ENCODE results near the gene TRMT11. TPM values are rescaled to one million over a fixed set of nuclear protein-coding genes. Genes with fewer than 3 reads are reported as not detected.
A peak's percentile ranks its signal among the peaks of the same experiment; 100 is the strongest.
"Not testable (repeated sequence)": the region's sequence is repeated elsewhere in the genome, so short reads cannot be mapped to it uniquely, and the experiment has no call there.

TRMT11 gene
- total RNA-seq, 1 experiment from 2014 or later = 28.3 TPM

DNA sequence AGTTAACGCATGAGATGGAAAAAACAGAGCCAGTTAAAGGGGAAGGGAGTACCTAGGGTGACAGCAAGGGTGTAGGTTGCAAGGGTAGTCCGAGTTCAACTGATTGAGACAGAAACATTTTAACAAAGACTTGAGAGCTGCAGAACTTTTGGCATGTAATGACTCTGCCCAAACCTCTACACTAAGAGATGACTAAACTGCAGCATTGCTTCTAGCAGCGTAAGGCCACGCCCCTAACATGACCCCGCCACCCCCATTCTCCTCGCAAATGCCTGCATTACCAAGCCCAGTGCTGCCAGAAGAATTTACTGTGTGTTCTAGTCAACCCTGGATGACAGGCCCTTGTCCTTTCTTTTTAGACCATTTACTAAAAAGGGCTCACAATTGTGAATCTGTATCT, 36.0 kb upstream of the TRMT11 start:
- peak overlapping the region; percentile 49 for H3K27ac ChIP-seq
- DNase-seq (ENCODE audit: low read depth in 1 of 2, low spot score in 2 of 2) = peak; percentile 65 to 88
- H3K27me3 ChIP-seq (replicated peaks) = no peaks in the 10 kb centered on the region

DNA sequence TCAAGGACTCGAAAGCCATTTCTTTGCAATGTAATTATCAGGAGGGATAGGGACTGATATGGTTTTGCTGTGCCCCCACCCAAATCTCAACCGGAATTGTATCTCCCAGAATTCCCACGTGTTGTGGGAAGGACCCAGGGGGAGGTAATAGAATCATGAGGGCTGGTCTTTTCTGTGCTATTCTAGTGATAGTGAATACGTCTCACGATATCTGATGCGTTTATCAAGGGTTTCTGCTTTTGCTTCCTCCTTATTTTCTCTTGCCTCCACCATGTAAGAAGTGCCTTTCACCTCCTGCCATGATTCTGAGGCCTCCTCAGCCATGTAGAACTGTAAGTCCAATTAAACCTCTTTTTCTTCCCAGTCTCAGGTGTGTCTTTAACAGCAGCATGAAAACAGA, 35.6 kb upstream of the TRMT11 start:
- not testable (repeated sequence) for H3K36me3 ChIP-seq; H3K4me3 ChIP-seq; H3K9me3 ChIP-seq (replicated peaks); H3K27me3 ChIP-seq (replicated peaks); DNase-seq (ENCODE audit: low read depth in 1 of 2, low spot score in 2 of 2)
- H3K27ac ChIP-seq = peak overlapping the region; percentile 49
- peaks cover 38% of the 10 kb centered on the region for H3K4me1 ChIP-seq (replicated peaks)

More for the DNA sequence above, 36.0 kb upstream of the TRMT11 start:
- Histone ChIP-seq H3K4me1 (replicated peaks) (peaks cover 43% of the 10 kb centered on the region), H3K9me3 (replicated peaks) (no peaks in the 10 kb centered on the region), H3K4me3 (no peak overlapping the region), H3K36me3 (no peaks in the 10 kb centered on the region)

GRCh38 chr6:125951323-125951722, 35.0 kb upstream of the TRMT11 start:
- no peak overlapping the region for H3K27ac ChIP-seq
- no peak for DNase-seq (ENCODE audit: low read depth in 1 of 2, low spot score in 2 of 2)

GRCh38 chr6:125952764-125953501, 33.4 kb upstream of the TRMT11 start:
- H3K9me3 ChIP-seq (replicated peaks) = no peaks in the 10 kb centered on the region
- H3K36me3 ChIP-seq = 0 out of 2 replicates have a peak, but pooled peaks cover 3% of the 10 kb centered on the region
- H3K4me3 ChIP-seq = no peak overlapping the region
- DNase-seq (ENCODE audit: low read depth in 1 of 2, low spot score in 2 of 2) = peak in 1 of 2 experiments; percentile 68
- peaks cover 29% of the 10 kb centered on the region for H3K4me1 ChIP-seq (replicated peaks)
- no peak overlapping the region for H3K27ac ChIP-seq
- H3K27me3 ChIP-seq (replicated peaks) = no peaks in the 10 kb centered on the region

More at GRCh38 chr6:125951323-125951722, 35.0 kb upstream of the TRMT11 start:
- H3K4me1 ChIP-seq (replicated peaks) = peaks cover 35% of the 10 kb centered on the region
- H3K27me3 ChIP-seq (replicated peaks) = no peaks in the 10 kb centered on the region
- H3K36me3 ChIP-seq = no peaks in the 10 kb centered on the region
- H3K9me3 ChIP-seq (replicated peaks) = no peaks in the 10 kb centered on the region
- no peak overlapping the region for H3K4me3 ChIP-seq

- Histone ChIP-seq H3K4me1 (replicated peaks) (peaks cover 30% of the 10 kb centered on the region), H3K36me3 (0 out of 2 replicates have a peak, but pooled peaks cover 3% of the 10 kb centered on the region), H3K4me3 (no peak overlapping the region), H3K9me3 (replicated peaks) (no peaks in the 10 kb centered on the region), H3K27me3 (replicated peaks) (no peaks in the 10 kb centered on the region), H3K27ac (no peak overlapping the region)
- DNase-seq (ENCODE audit: low read depth in 1 of 2, low spot score in 2 of 2) = no peak
Measured at GRCh38 chr6:125953502-125953875, 32.9 kb upstream of the TRMT11 start.

DNA sequence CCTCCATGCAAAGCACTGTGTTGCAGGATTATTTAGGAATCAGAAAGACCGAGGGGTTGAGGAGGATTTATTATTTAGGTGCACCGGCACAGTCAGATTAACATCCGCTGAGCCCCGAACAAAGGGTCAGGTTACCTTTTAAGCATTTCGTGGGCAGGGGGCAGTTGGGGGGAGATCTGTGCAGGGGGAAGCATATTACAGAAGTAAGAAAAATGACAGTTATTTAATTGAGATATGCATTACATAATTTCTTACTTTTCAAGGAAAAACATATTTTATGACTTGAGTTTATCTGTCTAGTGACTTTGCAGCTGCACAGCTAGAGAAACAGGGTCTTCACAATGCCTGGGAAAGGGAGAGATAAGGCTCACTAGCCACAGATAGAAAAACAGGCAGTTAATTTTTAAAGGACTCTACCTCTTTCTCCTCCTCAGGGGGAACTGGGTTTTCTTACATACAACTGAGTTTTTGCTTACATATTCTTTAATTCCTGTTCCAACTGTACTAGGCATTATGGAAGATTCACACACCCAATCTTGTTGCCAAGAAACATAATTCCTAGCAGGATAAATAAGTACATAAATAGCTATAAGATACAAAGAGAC, 31.5 kb upstream of the TRMT11 start:
- Histone ChIP-seq H3K27ac (no peak overlapping the region), H3K27me3 (replicated peaks) (no peaks in the 10 kb centered on the region), H3K4me1 (replicated peaks) (peaks cover 26% of the 10 kb centered on the region), H3K4me3 (no peak overlapping the region), H3K9me3 (replicated peaks) (no peaks in the 10 kb centered on the region), H3K36me3 (0 out of 2 replicates have a peak, but pooled peaks cover 3% of the 10 kb centered on the region)
- no peak for DNase-seq (ENCODE audit: low read depth in 1 of 2, low spot score in 2 of 2)

DNA sequence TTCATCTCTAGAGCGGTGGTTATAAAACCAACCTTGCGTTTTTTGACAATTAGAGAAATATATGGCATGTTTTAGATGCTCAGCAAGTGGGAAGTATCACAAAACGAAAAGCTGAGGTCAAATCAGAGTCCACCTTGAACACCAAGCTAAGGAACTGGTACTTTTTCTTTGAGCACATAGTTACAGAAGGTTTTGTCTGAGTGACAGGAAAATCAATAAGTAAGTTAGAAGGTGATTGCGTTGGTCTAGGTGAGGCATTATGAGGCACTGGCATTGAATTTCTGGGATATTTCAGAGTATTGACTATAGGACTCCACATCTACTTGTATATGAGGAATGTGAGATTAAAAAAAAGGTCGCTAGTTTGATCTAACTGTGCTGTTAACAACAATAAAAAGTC, 30.4 kb upstream of the TRMT11 start:
- Histone ChIP-seq H3K36me3 (0 out of 2 replicates have a peak, but pooled peaks cover 3% of the 10 kb centered on the region), H3K4me3 (peak overlapping the region; percentile 66), H3K27me3 (replicated peaks) (no peaks in the 10 kb centered on the region), H3K9me3 (replicated peaks) (no peaks in the 10 kb centered on the region), H3K27ac (peak overlapping the region; percentile 19; the same call in 1 of the 2 replicates), H3K4me1 (replicated peaks) (peaks cover 15% of the 10 kb centered on the region)
- DNase-seq (ENCODE audit: low read depth in 1 of 2, low spot score in 2 of 2) = no peak

DNA sequence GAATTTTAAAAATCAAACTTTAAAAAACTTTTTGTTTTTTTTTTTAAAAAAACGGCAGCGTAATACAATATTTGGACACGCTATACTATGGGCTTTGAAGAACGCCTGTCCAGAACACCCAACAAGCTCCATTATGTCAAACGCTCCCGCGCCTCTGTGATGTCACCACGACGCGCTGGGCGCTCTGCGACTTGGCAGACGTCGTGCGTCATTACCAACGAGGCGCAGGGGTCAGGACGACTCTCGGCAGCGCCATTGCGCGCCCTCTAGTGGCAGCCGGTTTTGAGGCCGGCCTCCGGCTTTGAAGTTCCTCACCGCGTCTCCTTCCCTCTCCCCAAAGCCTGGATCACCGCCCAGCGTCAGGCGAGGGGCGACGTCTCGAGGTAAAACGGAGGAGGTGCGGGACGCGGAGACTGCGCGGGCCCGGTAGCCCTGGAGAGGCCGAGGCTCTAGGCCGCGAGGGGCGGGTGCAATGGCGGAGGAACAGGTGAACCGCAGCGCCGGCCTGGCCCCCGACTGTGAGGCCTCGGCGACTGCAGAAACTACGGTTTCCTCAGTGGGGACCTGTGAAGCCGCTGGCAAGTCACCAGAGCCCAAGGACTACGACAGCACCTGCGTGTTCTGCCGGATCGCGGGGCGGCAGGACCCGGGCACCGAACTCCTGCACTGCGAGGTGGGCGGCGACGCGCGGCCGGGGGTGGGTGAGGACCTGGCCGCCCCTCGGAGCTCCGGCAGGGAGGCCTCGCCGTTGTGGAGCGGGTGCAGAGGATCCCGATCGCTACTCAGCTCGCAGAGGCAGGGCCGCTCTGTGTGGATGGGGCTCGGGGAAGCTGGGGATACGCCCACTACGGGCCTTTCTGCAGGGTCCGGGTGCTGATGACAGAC, 29.6 kb upstream of the TRMT11 start, which contains the start of gene HINT3:
TSS of gene HINT3 (plus strand) at position 265 of the 885 bp plus-strand sequence. CDS start at position 473, 208 bp downstream.
- peaks cover 15% of the 10 kb centered on the region for H3K4me1 ChIP-seq (replicated peaks)
- peak within 1 kb of the TSS; percentile 66 for H3K4me3 ChIP-seq
- no peaks in the 10 kb centered on the region for H3K9me3 ChIP-seq (replicated peaks)
- H3K27me3 ChIP-seq (replicated peaks) = no peaks in the 10 kb centered on the region
- peak within 1 kb of the TSS; percentile 32; the same call in 1 of the 2 replicates for H3K27ac ChIP-seq
- 0 out of 2 replicates have a peak, but pooled peaks cover 3% of the 10 kb centered on the region for H3K36me3 ChIP-seq
- DNase-seq (ENCODE audit: low read depth in 1 of 2, low spot score in 2 of 2) = peak; percentile 92 to 97

DNA sequence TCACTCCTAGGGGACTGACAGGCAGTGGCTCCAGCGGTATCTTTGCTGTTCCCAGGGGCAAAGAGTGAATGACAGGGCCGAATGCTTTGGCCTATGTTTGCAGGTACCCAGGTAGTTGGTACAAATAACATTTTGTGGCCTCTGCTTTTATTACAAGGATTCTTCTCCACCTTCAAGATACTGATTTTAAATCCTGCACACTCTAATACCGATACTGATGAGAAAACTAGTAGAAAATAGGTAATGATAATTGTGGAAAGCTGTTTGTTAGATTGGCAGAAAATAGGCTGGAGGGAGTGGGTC, 29.0 kb upstream of the TRMT11 start:
- Histone ChIP-seq H3K27ac (no peak overlapping the region), H3K27me3 (replicated peaks) (no peaks in the 10 kb centered on the region), H3K4me1 (replicated peaks) (peaks cover 15% of the 10 kb centered on the region), H3K36me3 (0 out of 2 replicates have a peak, but pooled peaks cover 3% of the 10 kb centered on the region), H3K4me3 (peak overlapping the region; percentile 66), H3K9me3 (replicated peaks) (no peaks in the 10 kb centered on the region)
- no peak for DNase-seq (ENCODE audit: low read depth in 1 of 2, low spot score in 2 of 2)

DNA sequence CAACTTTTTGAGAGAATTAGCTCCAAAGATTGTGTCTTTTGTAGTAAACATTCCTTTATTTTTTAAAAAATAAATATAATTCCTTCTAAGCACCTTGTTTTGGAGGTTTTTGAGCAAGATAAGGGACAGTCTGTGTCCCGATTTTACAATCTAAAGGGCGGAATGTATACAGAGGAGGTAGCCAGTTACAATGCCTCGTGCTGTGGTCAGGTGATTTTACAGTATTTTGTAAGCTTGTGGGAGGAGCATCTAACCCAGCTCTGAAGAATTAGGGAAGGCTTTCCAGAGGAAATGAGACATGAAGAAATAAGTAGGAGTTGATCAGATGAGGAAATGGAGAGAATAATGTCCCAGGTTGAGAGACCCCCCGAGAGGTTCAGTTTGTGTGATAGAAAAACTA, 28.5 kb upstream of the TRMT11 start:
- Histone ChIP-seq H3K27ac (no peak overlapping the region), H3K36me3 (0 out of 2 replicates have a peak, but pooled peaks cover 3% of the 10 kb centered on the region)

DNA sequence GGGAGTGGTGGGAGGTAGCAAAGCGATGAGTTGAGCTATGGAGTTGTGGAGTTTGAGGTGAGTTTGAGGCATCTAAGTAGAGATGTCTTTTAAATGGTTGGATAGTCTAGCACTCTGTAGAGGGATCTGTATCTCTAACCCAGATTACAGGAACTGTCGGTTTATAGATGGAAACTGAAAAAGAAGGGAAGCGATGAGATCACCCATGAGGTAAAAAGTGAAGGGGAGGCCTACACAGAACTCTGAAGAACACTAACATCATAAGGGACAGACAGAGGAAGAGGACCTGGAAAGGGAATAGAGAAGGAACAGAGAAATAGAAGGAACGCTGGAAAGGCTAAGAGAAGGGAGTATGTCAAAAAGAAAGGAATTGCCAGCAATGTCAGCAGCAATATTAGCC, 27.3 kb upstream of the TRMT11 start:
- Histone ChIP-seq H3K4me3 (no peak overlapping the region), H3K4me1 (replicated peaks) (peaks cover 15% of the 10 kb centered on the region), H3K36me3 (0 out of 2 replicates have a peak, but pooled peaks cover 3% of the 10 kb centered on the region), H3K27ac (no peak overlapping the region), H3K9me3 (replicated peaks) (no peaks in the 10 kb centered on the region), H3K27me3 (replicated peaks) (no peaks in the 10 kb centered on the region)
- DNase-seq (ENCODE audit: low read depth in 1 of 2, low spot score in 2 of 2) = no peak

More for the DNA sequence above, 28.5 kb upstream of the TRMT11 start:
- peaks cover 15% of the 10 kb centered on the region for H3K4me1 ChIP-seq (replicated peaks)
- H3K9me3 ChIP-seq (replicated peaks) = no peaks in the 10 kb centered on the region
- H3K27me3 ChIP-seq (replicated peaks) = no peaks in the 10 kb centered on the region
- no peak overlapping the region for H3K4me3 ChIP-seq
- DNase-seq (ENCODE audit: low read depth in 1 of 2, low spot score in 2 of 2) = no peak

DNA sequence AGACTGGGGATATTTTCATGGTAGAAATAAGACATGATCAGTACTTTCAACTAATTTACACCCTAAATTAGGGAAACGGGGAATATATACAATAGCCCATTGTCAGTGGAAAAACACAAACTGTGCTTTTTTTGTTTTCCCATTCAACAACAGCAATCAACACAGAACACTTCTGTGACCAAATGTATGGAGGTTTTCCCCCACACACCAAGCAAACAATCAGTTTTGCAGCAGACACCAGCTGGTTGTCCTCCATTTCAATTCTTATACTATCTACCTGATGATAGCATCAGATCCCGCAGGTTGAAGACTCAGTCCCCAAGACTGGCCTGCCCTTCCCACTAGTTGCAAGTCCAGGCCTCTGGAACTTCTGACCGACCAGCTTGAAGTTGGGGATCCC, 25.2 kb upstream of the TRMT11 start:
- no peak for DNase-seq (ENCODE audit: low read depth in 1 of 2, low spot score in 2 of 2)
- Histone ChIP-seq H3K36me3 (0 out of 2 replicates have a peak, but pooled peaks cover 3% of the 10 kb centered on the region), H3K9me3 (replicated peaks) (no peaks in the 10 kb centered on the region), H3K27me3 (replicated peaks) (no peaks in the 10 kb centered on the region), H3K27ac (no peak overlapping the region), H3K4me1 (replicated peaks) (peaks cover 14% of the 10 kb centered on the region), H3K4me3 (no peak overlapping the region)

GRCh38 chr6:125962900-125963497, 23.3 kb upstream of the TRMT11 start:
- Histone ChIP-seq H3K9me3 (replicated peaks) (no peaks in the 10 kb centered on the region), H3K27ac (no peak overlapping the region), H3K36me3 (no peaks in the 10 kb centered on the region), H3K27me3 (replicated peaks) (no peaks in the 10 kb centered on the region), H3K4me3 (no peak overlapping the region), H3K4me1 (replicated peaks) (peaks cover 2% of the 10 kb centered on the region)
- DNase-seq (ENCODE audit: low read depth in 1 of 2, low spot score in 2 of 2) = no peak

Data from SJSA1 (cell line).